HG02763 (cell line): ENCODE measurements around the gene VSTM1.
"Not testable (repeated sequence)": the region's sequence is repeated elsewhere in the genome, so short reads cannot be mapped to it uniquely, and the experiment has no call there.

ENCODE experiments used
- ATAC-seq: cut with Tn5 transposase; IDR thresholded peaks from one replicate; pipeline ENCODE4 v1.9.1; 2021; ENCODE audit warnings: mild to moderate bottlenecking, moderate library complexity; ENCODE audit not compliant: unreplicated experiment

Gene VSTM1

GRCh38 chr19:54063350-54064116, at the start of gene VSTM1:
Gene VSTM1, minus strand, starts transcription at chr19:54063897. Its CDS starts 120 bp downstream, at chr19:54063777.
- no peak for ATAC-seq

- ATAC-seq = no peak
These were observed 46.0 kb upstream of the VSTM1 start for GRCh38 chr19:54109651-54110050.

- ATAC-seq = no peak
These were observed 44.8 kb upstream of the VSTM1 start for GRCh38 chr19:54108496-54108895.

GRCh38 chr19:54107876-54108490, 44.3 kb upstream of the VSTM1 start:
- ATAC-seq = no peak

- ATAC-seq = no peak
These were observed 43.0 kb upstream of the VSTM1 start for GRCh38 chr19:54106716-54107115.

GRCh38 chr19:54105796-54106195, 42.1 kb upstream of the VSTM1 start:
- ATAC-seq = no peak

GRCh38 chr19:54104998-54105715, 41.5 kb upstream of the VSTM1 start:
- no peak for ATAC-seq

- peak; percentile 94 for ATAC-seq
These were observed 38.9 kb upstream of the VSTM1 start, which contains the start of gene NDUFA3 for GRCh38 chr19:54102421-54103169. Gene NDUFA3, plus strand, starts transcription at chr19:54102855. Its CDS starts 24 bp downstream, at chr19:54102879.

GRCh38 chr19:54100561-54100960, 36.9 kb upstream of the VSTM1 start, which contains the start of gene OSCAR:
Gene OSCAR, minus strand, starts transcription at chr19:54100803. Its CDS starts 11 bp downstream, at chr19:54100792.
- no peak for ATAC-seq

- not testable (repeated sequence) for ATAC-seq
These were observed 36.2 kb upstream of the VSTM1 start for GRCh38 chr19:54099903-54100255.

- no peak for ATAC-seq
These were observed 35.6 kb upstream of the VSTM1 start for GRCh38 chr19:54099190-54099902.

- no peak for ATAC-seq
These were observed 33.0 kb upstream of the VSTM1 start for GRCh38 chr19:54096617-54097106.

GRCh38 chr19:54095859-54096616, 32.3 kb upstream of the VSTM1 start:
- not testable (repeated sequence) for ATAC-seq

GRCh38 chr19:54095136-54095858, 31.6 kb upstream of the VSTM1 start:
- ATAC-seq = no peak

- no peak for ATAC-seq
These were observed 30.8 kb upstream of the VSTM1 start for GRCh38 chr19:54094426-54095000.

- ATAC-seq = no peak
These were observed 20.7 kb upstream of the VSTM1 start for GRCh38 chr19:54084410-54084809.

- ATAC-seq = no peak
These were observed 17.3 kb upstream of the VSTM1 start, which contains the start of gene TARM1 for GRCh38 chr19:54081032-54081431. Gene TARM1, minus strand, starts transcription at chr19:54081365. Its CDS starts 25 bp downstream, at chr19:54081340.

GRCh38 chr19:54077334-54077733, 13.6 kb upstream of the VSTM1 start:
- no peak for ATAC-seq
